RWPE1 (cell line): ENCODE results near the gene HERPUD2.

Source experiments
- CTCF ChIA-PET: fragments of 350-600 bp; sonication (Branson Sonifier 250); formaldehyde crosslinking; extraction: SDS; loops from one replicate; lab custom pipeline; 2021; lab: Yijun Ruan, JAX
- POLR2A ChIA-PET: fragments of 400-600 bp; formaldehyde crosslinking; extraction: SDS; loops from one replicate; lab custom pipeline; 2020; ENCODE audit warnings: antibody characterized with exemption; ENCODE audit not compliant: low non-redundant PET; lab: Yijun Ruan, JAX
- DNase-seq: peaks from one replicate; pipeline ENCODE4 v3.0.0; 2012; ENCODE audit warnings: low spot score
- H3K27ac ChIP-seq: fragments of 450-650 bp; 2 replicates; pipeline ENCODE4 v1.5.1; 2017
- TF ChIP-seq, protein P1 (sequence below): fragments of 450-650 bp; conservative IDR thresholded peaks from 2 replicates; pipeline ENCODE4 v1.5.1; 2017; ENCODE audit warnings: low read depth, mild to moderate bottlenecking

Gene HERPUD2

DNA sequence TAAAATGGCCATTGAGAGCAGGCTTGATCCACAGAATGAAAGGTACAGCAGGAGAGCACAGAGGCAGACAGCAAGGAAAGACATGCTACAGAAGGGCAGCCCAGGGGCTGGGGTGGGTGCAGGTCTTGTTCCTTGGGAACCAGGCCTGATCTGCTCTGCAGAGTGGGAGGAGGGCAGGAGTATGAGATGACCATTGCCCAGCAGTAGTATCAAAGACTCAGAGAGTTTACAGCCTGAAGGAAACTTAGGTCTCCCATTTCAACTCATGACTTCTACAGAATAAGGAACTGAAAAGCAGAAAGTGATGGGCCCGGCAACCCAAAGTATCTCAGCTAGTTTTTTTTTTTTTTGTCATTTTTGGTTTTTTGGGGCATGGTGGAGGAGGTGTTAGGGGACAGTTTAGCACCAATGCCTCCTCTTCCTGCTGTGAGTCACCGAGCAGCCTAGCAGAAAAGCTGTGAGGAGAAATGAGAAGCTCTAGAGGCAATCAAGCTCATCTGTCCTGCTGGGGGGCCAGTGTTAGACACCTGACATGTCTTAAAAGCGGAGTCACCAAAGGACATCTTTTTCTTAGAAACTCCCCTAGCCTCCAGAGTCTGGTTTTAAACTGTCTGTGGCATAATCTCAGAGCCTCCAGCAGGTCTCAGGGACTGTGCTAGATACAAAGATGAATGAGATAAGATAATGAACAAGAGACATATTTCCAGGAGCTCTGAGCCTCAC, 34.3 kb upstream of the HERPUD2 start:
- no peak for DNase-seq
- H3K27ac ChIP-seq = no peak overlapping the region
- POLR2A ChIA-PET = no interaction called here
- TF ChIP-seq, protein P1, sequence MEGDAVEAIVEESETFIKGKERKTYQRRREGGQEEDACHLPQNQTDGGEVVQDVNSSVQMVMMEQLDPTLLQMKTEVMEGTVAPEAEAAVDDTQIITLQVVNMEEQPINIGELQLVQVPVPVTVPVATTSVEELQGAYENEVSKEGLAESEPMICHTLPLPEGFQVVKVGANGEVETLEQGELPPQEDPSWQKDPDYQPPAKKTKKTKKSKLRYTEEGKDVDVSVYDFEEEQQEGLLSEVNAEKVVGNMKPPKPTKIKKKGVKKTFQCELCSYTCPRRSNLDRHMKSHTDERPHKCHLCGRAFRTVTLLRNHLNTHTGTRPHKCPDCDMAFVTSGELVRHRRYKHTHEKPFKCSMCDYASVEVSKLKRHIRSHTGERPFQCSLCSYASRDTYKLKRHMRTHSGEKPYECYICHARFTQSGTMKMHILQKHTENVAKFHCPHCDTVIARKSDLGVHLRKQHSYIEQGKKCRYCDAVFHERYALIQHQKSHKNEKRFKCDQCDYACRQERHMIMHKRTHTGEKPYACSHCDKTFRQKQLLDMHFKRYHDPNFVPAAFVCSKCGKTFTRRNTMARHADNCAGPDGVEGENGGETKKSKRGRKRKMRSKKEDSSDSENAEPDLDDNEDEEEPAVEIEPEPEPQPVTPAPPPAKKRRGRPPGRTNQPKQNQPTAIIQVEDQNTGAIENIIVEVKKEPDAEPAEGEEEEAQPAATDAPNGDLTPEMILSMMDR = no peak
- CTCF ChIA-PET = no interaction called here

DNA sequence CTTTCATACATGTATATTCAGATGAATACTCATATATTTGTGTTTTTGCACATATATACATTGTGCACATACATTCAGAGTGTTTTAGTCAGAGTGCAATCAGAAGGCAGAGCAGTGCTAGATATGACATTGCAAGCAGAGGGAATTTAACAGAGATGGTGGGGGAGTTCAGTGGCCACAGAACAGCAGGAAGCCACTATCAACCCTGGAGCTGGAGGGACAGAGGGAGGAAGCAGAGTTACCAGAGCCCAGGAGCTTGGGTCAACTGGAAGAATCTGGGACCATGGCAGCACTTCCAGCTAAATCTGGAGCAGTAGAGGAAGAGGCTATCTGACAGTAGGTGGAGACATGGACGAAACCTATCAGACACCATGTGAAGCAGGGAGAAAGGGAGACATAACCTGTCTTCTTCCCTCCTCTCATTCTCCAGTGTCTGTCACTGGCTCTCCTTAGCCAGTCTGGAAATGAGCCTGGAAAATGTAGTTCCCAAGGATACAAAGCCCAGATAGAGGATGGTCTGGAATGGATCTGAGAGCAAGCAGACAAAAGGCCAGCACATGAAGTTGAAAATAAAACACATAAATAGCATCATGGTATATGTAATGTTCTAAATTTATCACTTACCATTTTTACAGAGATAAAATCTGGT, 33.6 kb upstream of the HERPUD2 start:
- no peak overlapping the region for H3K27ac ChIP-seq
- no peak for DNase-seq
- POLR2A ChIA-PET = no interaction called here
- TF ChIP-seq, protein P1 = no peak
- CTCF ChIA-PET = interaction anchor here (0.7 kb wide), 1 partner anchor 214 kb away, joined by 3 read pairs; no protein-coding TSS in a partner anchor

- CTCF ChIA-PET = interaction anchor here (0.7 kb wide), 1 partner anchor 213 kb away, joined by 3 read pairs; no protein-coding TSS in a partner anchor
- POLR2A ChIA-PET = no interaction called here
- DNase-seq = no peak
- TF ChIP-seq, protein P1 = no peak
- no peak overlapping the region for H3K27ac ChIP-seq
Observed at GRCh38 chr7:35727571-35727970, 32.6 kb upstream of the HERPUD2 start.

DNA sequence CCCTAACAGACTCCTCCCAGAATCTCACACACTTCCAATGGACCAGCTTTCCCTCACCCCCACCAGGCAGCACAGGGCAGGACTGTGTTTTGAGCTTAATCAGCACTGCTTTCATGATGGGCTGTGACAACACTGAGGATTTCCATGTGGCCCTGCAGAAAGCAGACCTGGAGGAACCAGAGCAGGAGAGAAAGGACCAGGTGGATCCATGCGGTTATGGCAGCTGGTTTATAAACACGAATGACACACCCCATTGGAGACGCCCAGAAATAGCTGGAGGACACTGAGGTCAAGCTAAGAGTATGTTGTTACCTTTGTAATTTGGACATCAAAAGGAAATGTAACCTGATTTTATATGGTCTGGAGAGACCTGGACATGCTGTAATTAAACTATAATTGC, 31.7 kb upstream of the HERPUD2 start:
- no peak for DNase-seq
- H3K27ac ChIP-seq = no peak overlapping the region
- ChIA-PET CTCF (interaction anchor here (0.5 to 0.7 kb wide), 2 partner anchors 13 to 376 kb away, joined by 4 read pairs; no protein-coding TSS in a partner anchor), POLR2A (no interaction called here)
- TF ChIP-seq, protein P1 = no peak

DNA sequence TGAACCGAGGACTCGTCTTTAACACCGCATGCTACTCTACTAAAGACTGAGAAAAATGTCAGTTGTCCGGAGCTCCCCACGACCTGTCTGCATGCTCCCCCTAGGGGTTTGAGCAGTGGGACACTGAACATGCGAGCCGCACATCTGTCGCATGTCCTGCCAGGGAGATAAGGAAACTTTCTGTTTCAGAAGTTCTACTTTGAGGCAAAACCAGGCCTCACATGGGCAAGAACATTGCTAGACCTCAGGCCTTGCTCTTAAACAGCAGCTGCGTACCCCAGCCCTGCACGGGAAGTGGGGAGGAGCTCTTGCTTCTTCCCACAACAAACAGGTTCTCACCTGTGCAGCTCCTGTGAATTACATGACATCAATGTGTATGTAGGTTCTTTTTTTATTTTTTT, 30.3 kb upstream of the HERPUD2 start:
- TF ChIP-seq, protein P1 = no peak
- ChIA-PET POLR2A (no interaction called here), CTCF (no interaction called here)
- DNase-seq = no peak
- H3K27ac ChIP-seq = no peak overlapping the region

- TF ChIP-seq, protein P1 = no peak
- POLR2A ChIA-PET = no interaction called here
- CTCF ChIA-PET = interaction anchor here (0.6 kb wide), 1 partner anchor 111 kb away, joined by 3 read pairs; no protein-coding TSS in a partner anchor
- no peak overlapping the region for H3K27ac ChIP-seq
- peak; percentile 36 for DNase-seq
Observed at GRCh38 chr7:35723011-35723410, 28.1 kb upstream of the HERPUD2 start.
